ENCODE results near the gene TAS2R46.

GRCh38 chr12:11067514-11067913, 5.4 kb upstream of the TAS2R46 start:
- no peak for TF ChIP-seq CTCF (conservative IDR thresholded peaks at IDR 0.05)
- TF ChIP-seq EZH2 (IDR thresholded peaks at IDR 0.05; ENCODE audit: low read depth), result no peak

Data from PC-9 (cell line).